ENCODE results near the gene TTC9C.
"Not testable (repeated sequence)": the region's sequence is repeated elsewhere in the genome, so short reads cannot be mapped to it uniquely, and the experiment has no call there.

TTC9C gene

GRCh38 chr11:62752177-62752785 is 24.0 kb downstream of the TTC9C start:
- DNase-seq (ENCODE audit: low read depth): no peak

- DNase-seq (ENCODE audit: low read depth): no peak
These were observed 24.9 kb downstream of the TTC9C start for GRCh38 chr11:62752994-62753735.

GRCh38 chr11:62753736-62754603 is 25.7 kb downstream of the TTC9C start, which contains the start of gene ZBTB3:
Gene ZBTB3, minus strand, starts transcription at chr11:62754160. Its CDS starts 496 bp downstream, at chr11:62753664.
- DNase-seq (ENCODE audit: low read depth): peak; percentile 96

GRCh38 chr11:62755086-62755615 is 26.9 kb downstream of the TTC9C start:
- DNase-seq (ENCODE audit: low read depth): no peak

- DNase-seq (ENCODE audit: low read depth): no peak
These were observed 29.8 kb downstream of the TTC9C start for GRCh38 chr11:62757846-62758788.

GRCh38 chr11:62760867-62761227 is 32.6 kb downstream of the TTC9C start:
- not testable (repeated sequence) for DNase-seq (ENCODE audit: low read depth)

- DNase-seq (ENCODE audit: low read depth): no peak
These were observed 42.5 kb downstream of the TTC9C start for GRCh38 chr11:62770778-62771143.

GRCh38 chr11:62771144-62772021 is 43.1 kb downstream of the TTC9C start, which contains the start of gene TAF6L:
Gene TAF6L, plus strand, starts transcription at chr11:62771396. Its CDS starts 4,388 bp downstream, at chr11:62775784.
- peak; percentile 84 for DNase-seq (ENCODE audit: low read depth)

GRCh38 chr11:62774407-62774806 is 46.1 kb downstream of the TTC9C start:
- no peak for DNase-seq (ENCODE audit: low read depth)

GRCh38 chr11:62775646-62776045 is 47.4 kb downstream of the TTC9C start:
- DNase-seq (ENCODE audit: low read depth): no peak

- DNase-seq (ENCODE audit: low read depth): no peak
These were observed 49.1 kb downstream of the TTC9C start for GRCh38 chr11:62777389-62777788.

- no peak for DNase-seq (ENCODE audit: low read depth)
These were observed 50.2 kb downstream of the TTC9C start for GRCh38 chr11:62778441-62778840.

- no peak for DNase-seq (ENCODE audit: low read depth)
These were observed 54.5 kb downstream of the TTC9C start for GRCh38 chr11:62782753-62783152.

GRCh38 chr11:62786318-62787004 is 58.2 kb downstream of the TTC9C start:
- peak; percentile 78 for DNase-seq (ENCODE audit: low read depth)

GRCh38 chr11:62787005-62787759 is 58.9 kb downstream of the TTC9C start, which contains the start of gene TMEM179B:
Gene TMEM179B, plus strand, starts transcription at chr11:62787402. Its CDS starts 30 bp downstream, at chr11:62787432.
- peak; percentile 98 for DNase-seq (ENCODE audit: low read depth)

Data from activated T-cell treated with anti-CD3 and anti-CD28 coated beads for 1 hour (primary cell).